HepG2 (cell line): ENCODE results near the gene PCNX4. TPM values are rescaled to one million over a fixed set of nuclear protein-coding genes. Genes with fewer than 3 reads are reported as not detected.

ENCODE experiments used
- ATAC-seq: fragments of 200-7000 bp; cut with Tn5 transposase; 3 replicates; pipeline ENCODE4 v1.9.1; 2020; ENCODE audit warnings: mild to moderate bottlenecking, moderate library complexity
- BruUV-seq: library from RNA; stranded (reverse); fragments of 400-500 nt; replicated peaks from 2 replicates; lab custom pipeline; 2021; lab: Mats Ljungman, UMichigan
- CTCF ChIA-PET: fragments of 300-600 bp; formaldehyde crosslinking; extraction: SDS; loops from one replicate; lab custom pipeline; 2021; ENCODE audit warnings: low total read pairs, inconsistent platforms, low intra/inter-chr PET ratio; lab: Yijun Ruan, JAX
- POLR2A ChIA-PET: fragments of 350-600 bp; sonication (Branson Sonifier 250); formaldehyde crosslinking; loops from one replicate; lab custom pipeline; 2020; ENCODE audit warnings: antibody characterized with exemption, inconsistent platforms; lab: Yijun Ruan, JAX
- DNase-seq: peaks from one replicate; pipeline ENCODE4 v3.0.0-alpha.2; 2015; ENCODE audit warnings: low spot score
- FAIRE-seq: peaks from 3 replicates; lab custom pipeline; 2011; peaks lifted over from hg19 to GRCh38; lab: Jason Lieb, UNC
- H2AFZ ChIP-seq: one replicate; pipeline ENCODE4 v1.6.1; 2011; ENCODE audit warnings: low read length, inconsistent platforms
- H3K27ac ChIP-seq: fragments of 300-600 bp; 3 replicates; pipeline ENCODE4 v1.8.0; 2011; ENCODE audit warnings: mixed run types, mild to moderate bottlenecking, mixed read lengths, low read length, inconsistent platforms; ENCODE audit not compliant: insufficient read depth; ENCODE audit errors: extremely low read length
- H3K27me3 ChIP-seq, 2 experiments: fragments of 200-600 bp in 1 of 2; 2 replicates in 1 of 2; 3 replicates in 1 of 2; pipeline versions ENCODE4 v1.6.0 to v1.8.0; 2011; ENCODE audit warnings: low read length in 2 of 2, mild to moderate bottlenecking in 2 of 2, moderate library complexity in 2 of 2, inconsistent platforms in 1 of 2; ENCODE audit not compliant: insufficient read depth in 2 of 2, control insufficient read depth in 1 of 2
- H3K36me3 ChIP-seq, 2 experiments: fragments of 200-600 bp in 1 of 2; replicated peaks in 1 of 2; 2 replicates in 1 of 2; 3 replicates in 1 of 2; pipeline versions ENCODE4 v1.5.1 to v1.8.0; 2011; ENCODE audit warnings: low read length in 2 of 2, inconsistent platforms in 1 of 2; ENCODE audit not compliant: insufficient read depth in 2 of 2, control insufficient read depth in 1 of 2
- H3K4me1 ChIP-seq: 2 replicates; pipeline ENCODE4 v1.5.1; 2012; ENCODE audit warnings: low read length, inconsistent platforms; ENCODE audit not compliant: insufficient read depth
- H3K4me2 ChIP-seq: 2 replicates; pipeline ENCODE4 v1.6.0; 2011; ENCODE audit warnings: low read depth, low read length, inconsistent platforms
- H3K4me3 ChIP-seq, 3 experiments: fragments of 200-600 bp in 1 of 3; sonication (generic), shearing (Covaris generic) in 1 of 3; replicated peaks in 1 of 3; 2 replicates each; pipeline ENCODE4 v1.5.1; 2011 to 2016; ENCODE audit warnings: low read length in 3 of 3, inconsistent platforms in 2 of 3, low read depth in 2 of 3, mild to moderate bottlenecking in 2 of 3, control low read depth in 1 of 3, mixed read lengths in 1 of 3; ENCODE audit not compliant: insufficient read depth in 1 of 3
- H3K79me2 ChIP-seq: one replicate; pipeline ENCODE4 v1.6.1; 2011; ENCODE audit warnings: low read length, inconsistent platforms; ENCODE audit not compliant: insufficient read depth
- H3K9ac ChIP-seq: 2 replicates; pipeline ENCODE4 v1.6.0; 2011; ENCODE audit warnings: mild to moderate bottlenecking, low read depth, low read length, inconsistent platforms; ENCODE audit not compliant: insufficient read depth
- H3K9me3 ChIP-seq: 2 replicates; pipeline ENCODE4 v1.5.1; 2012; ENCODE audit warnings: mild to moderate bottlenecking, low read length
- H4K20me1 ChIP-seq: 2 replicates; pipeline ENCODE4 v1.6.0; 2011; ENCODE audit warnings: inconsistent platforms, mild to moderate bottlenecking, low read length, moderate library complexity; ENCODE audit not compliant: insufficient read depth
- CTCF ChIP-seq: sonication (generic); formaldehyde crosslinking; IDR thresholded peaks from 2 replicates; pipeline ENCODE4 v1.5.0; 2020; ENCODE audit warnings: mild to moderate bottlenecking, missing genetic modification reagents, moderate library complexity
- DNMT3B ChIP-seq: conservative IDR thresholded peaks from 2 replicates; pipeline ENCODE4 v1.6.1; 2016; ENCODE audit warnings: missing biosample characterization, control low read depth
- ELF4 ChIP-seq: sonication (generic); formaldehyde crosslinking; IDR thresholded peaks from 2 replicates; pipeline ENCODE4 v1.5.0; 2020; ENCODE audit warnings: missing genetic modification reagents, mild to moderate bottlenecking, moderate library complexity, borderline replicate concordance
- KDM5A ChIP-seq: fragments of 200-600 bp; sonication (generic); IDR thresholded peaks from 2 replicates; pipeline ENCODE4 v1.7.0; 2018; ENCODE audit warnings: antibody characterized with exemption, mild to moderate bottlenecking, low read length, borderline replicate concordance
- KLF9 ChIP-seq: IDR thresholded peaks from 2 replicates; pipeline ENCODE4 v1.6.1; 2016; ENCODE audit warnings: low read depth
- LBX2 ChIP-seq: sonication (generic); formaldehyde crosslinking; IDR thresholded peaks from 2 replicates; pipeline ENCODE4 v1.5.0; 2020; ENCODE audit warnings: missing genetic modification reagents, mild to moderate bottlenecking, borderline replicate concordance
- MAFF ChIP-seq: IDR thresholded peaks from 2 replicates; pipeline ENCODE4 v1.6.1; 2011; ENCODE audit warnings: low read depth, low read length, improper control_type of control experiment
- MNT ChIP-seq: fragments of 450-650 bp; IDR thresholded peaks from 2 replicates; pipeline ENCODE4 v1.6.1; 2016
- TFAP4 ChIP-seq: sonication (generic); IDR thresholded peaks from 2 replicates; pipeline ENCODE4 v1.6.1; 2016; ENCODE audit warnings: low read depth, borderline replicate concordance
- ZKSCAN8 ChIP-seq: IDR thresholded peaks from 2 replicates; pipeline ENCODE4 v1.6.1; 2016; ENCODE audit warnings: borderline replicate concordance, missing genetic modification reagents, missing compliant biosample characterization
- ZNF556 ChIP-seq: sonication (generic); formaldehyde crosslinking; IDR thresholded peaks from 2 replicates; pipeline ENCODE4 v1.4.0; 2020; ENCODE audit warnings: mild to moderate bottlenecking, missing genetic modification reagents, borderline replicate concordance
- ZNF780A ChIP-seq: sonication (generic); formaldehyde crosslinking; IDR thresholded peaks from 2 replicates; pipeline ENCODE4 v1.8.0; 2022; ENCODE audit warnings: mild to moderate bottlenecking, missing genetic modification reagents, moderate library complexity
- WGBS: methylation state at CpG from one replicate; pipeline ENCODE4 v1.1.6; 2017; ENCODE audit warnings: low lambda C conversion rate; 5-methylcytosine and 5-hydroxymethylcytosine counted together
- in situ Hi-C: cut with HindIII; loops from 2 replicates; pipeline ENCODE4 v1.10.0; 2017; ENCODE audit warnings: low pct_unique_long_range_greater_than_20kb; ENCODE audit not compliant: extremely low pct_ligation_motif_present
- intact Hi-C: fragments of 100-400 bp; cut with micrococcal nuclease; formaldehyde crosslinking; loops from one replicate; pipeline ENCODE4 v1.10.0; 2022; ENCODE audit not compliant: unreplicated experiment
- polyA plus RNA-seq, 8 experiments: library from polyadenylated mRNA; depleted of rRNA in 3 of 8; stranded (reverse) in 7 of 8; unstranded in 1 of 8; fragments of >200 nt; fragmentation: Illumina TruSeq in 4 of 8; extraction: Trizol in 4 of 8; gene quantifications; 2 replicates each; pipeline versions ENCODE4 v1.2.1 to v1.2.3, GENCODE V29; 2011 to 2016; ENCODE audit warnings: low read depth in 4 of 8, missing spikeins in 1 of 8, mixed read lengths in 1 of 8; ENCODE audit not compliant: insufficient read depth in 1 of 8
- total RNA-seq, 5 experiments: library from RNA; depleted of rRNA; stranded (reverse); fragments of >200 nt; fragmentation: Illumina TruSeq; extraction: Trizol; gene quantifications; 2 replicates each; pipeline ENCODE4 v1.2.3, GENCODE V29; 2016; ENCODE audit warnings: low read depth in 1 of 5

Gene PCNX4
- total and polyA plus RNA-seq, 2 of the 13 experiments (the other 11 are each of a cell fraction or from before 2014, with no cell fraction given): 28.6 to 43.0 TPM

- TF ChIP-seq ZNF556: no peak
- TF ChIP-seq LBX2 (CRISPR knock-in tag): no peak
- TF ChIP-seq TFAP4: peak; percentile 22; the same call in 1 of the 2 replicates
- peak; percentile 32; the same call in 1 of the 2 replicates for TF ChIP-seq MAFF
These were observed 731 bp upstream of the PCNX4 start (continued) for GRCh38 chr14:60090864-60091519.

GRCh38 chr14:60092526-60092920 is 800 bp downstream of the PCNX4 start:
- Histone ChIP-seq H3K4me1 (peaks cover 33% of the 10 kb centered on the region), H3K4me3 (peak overlapping the region; percentile 84 to 95 (median 90)), H3K27me3 (peaks cover 0 to 3% of the 10 kb centered on the region in 2 experiments; a peak in 1 of 5 replicates), H3K27ac (peak overlapping the region; percentile 98), H3K9me3 (no peaks in the 10 kb centered on the region), H4K20me1 (no peaks in the 10 kb centered on the region), H3K9ac (peak overlapping the region; percentile 95), H2AFZ (peak overlapping the region; percentile 61), H3K4me2 (peak overlapping the region; percentile 93), H3K36me3 (peaks cover 1 to 5% of the 10 kb centered on the region in 2 experiments; a peak in 3 of 5 replicates), H3K79me2 (peaks cover 53% of the 10 kb centered on the region)
- TF ChIP-seq MNT (no peak), DNMT3B (CRISPR knock-in tag) (no peak), ZKSCAN8 (CRISPR knock-in tag) (no peak), KDM5A (0 out of 2 replicates have a peak, but pooled peaks have one; percentile 29), ELF4 (CRISPR knock-in tag) (no peak), KLF9 (0 out of 2 replicates have a peak, but pooled peaks have one; percentile 13), CTCF (CRISPR knock-in tag) (no peak), ZNF780A (0 out of 2 replicates have a peak, but pooled peaks have one; percentile 0)
- ChIA-PET CTCF (no interaction called here), POLR2A (interaction anchor here (0.7 to 1.8 kb wide), 6 partner anchors 14 to 608 kb away, joined by 3 to 18 read pairs (median 4); partner anchors contain the start of genes DHRS7, JKAMP, L3HYPDH and PPM1A)
- DNase-seq (peak; percentile 39), FAIRE-seq (no peak), ATAC-seq (peak; percentile 48)
- BruUV-seq: TSS peak; percentile 60
- intact Hi-C loops (loop anchor here (2.0 kb wide), 1 partner anchor 156 kb away; the partner anchor contains the start of gene PPM1A), in situ Hi-C loops (loop anchor here (5.0 kb wide), 1 partner anchor 155 kb away; the partner anchor contains the start of gene PPM1A)
- WGBS: 1% methylated on average over 14 of the region's 14 CpGs
